Measurements from ENCODE around the gene CSMD2.

Gene CSMD2

DNA sequence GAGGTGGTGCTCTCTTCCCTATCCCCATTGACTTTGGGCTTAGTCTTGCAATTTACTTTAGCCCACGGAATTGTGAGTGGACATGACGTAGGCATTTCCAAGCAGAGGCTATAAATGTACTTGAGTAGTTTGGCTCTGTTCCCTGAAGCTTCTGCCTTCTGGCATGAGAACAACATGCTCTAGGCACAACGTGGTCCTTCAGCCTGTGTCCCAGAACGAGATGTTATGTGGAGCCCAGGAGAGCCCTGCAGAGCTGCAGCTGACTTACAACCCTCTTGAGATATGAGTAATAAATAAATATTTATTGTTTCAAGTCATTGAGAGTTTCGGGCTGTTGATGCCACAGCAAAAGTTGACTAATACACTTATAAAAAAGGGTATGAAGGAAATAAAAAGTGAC, 406.3 kb downstream of the CSMD2 start:
- no peak overlapping the region for H3K4me3 ChIP-seq (ENCODE audit: low read depth, low read length)
- TF ChIP-seq, protein P1, sequence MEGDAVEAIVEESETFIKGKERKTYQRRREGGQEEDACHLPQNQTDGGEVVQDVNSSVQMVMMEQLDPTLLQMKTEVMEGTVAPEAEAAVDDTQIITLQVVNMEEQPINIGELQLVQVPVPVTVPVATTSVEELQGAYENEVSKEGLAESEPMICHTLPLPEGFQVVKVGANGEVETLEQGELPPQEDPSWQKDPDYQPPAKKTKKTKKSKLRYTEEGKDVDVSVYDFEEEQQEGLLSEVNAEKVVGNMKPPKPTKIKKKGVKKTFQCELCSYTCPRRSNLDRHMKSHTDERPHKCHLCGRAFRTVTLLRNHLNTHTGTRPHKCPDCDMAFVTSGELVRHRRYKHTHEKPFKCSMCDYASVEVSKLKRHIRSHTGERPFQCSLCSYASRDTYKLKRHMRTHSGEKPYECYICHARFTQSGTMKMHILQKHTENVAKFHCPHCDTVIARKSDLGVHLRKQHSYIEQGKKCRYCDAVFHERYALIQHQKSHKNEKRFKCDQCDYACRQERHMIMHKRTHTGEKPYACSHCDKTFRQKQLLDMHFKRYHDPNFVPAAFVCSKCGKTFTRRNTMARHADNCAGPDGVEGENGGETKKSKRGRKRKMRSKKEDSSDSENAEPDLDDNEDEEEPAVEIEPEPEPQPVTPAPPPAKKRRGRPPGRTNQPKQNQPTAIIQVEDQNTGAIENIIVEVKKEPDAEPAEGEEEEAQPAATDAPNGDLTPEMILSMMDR (IDR thresholded peaks at IDR 0.05; ENCODE audit: low read depth, low read length), result no peak

DNA sequence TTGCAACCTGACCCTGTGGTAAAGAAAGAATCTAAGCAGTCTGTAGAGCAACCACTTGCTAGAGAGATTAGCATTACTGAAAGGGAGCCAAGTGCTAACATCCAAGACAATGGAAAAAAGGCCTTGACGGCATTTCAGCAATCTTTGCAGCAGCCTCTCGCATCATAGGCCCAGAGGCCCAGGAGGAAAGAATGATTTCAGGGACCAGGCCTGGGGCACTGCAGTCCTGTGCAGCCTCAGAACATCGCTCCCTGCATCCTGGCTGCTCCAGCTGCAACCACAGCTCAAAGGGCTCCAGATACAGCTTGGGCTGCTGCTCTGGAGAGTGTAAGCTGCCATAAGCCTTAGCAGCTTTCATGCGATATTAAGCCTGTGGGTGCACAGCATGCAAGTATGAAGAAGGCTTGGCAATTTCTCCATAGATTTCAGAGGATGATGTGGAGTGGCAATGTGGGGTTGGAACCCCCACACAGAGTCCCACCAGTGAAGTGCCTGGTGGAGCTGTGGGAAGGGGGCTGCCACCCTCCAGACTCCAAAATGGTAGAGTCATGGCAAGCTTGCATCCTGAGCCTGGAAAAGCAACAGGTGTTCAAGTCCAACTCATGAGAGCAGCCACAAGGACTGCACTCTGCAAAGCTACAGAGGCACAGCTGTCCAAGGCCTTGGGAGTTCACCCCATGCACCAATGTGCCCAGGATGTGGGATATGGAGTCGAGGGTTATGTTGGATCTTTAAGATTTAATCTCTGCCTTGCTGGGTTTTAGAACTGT, 411.8 kb downstream of the CSMD2 start:
- TF ChIP-seq, protein P1 (IDR thresholded peaks at IDR 0.05; ENCODE audit: low read depth, low read length), result no peak
- H3K4me3 ChIP-seq (ENCODE audit: low read depth, low read length), result no peak overlapping the region

DNA sequence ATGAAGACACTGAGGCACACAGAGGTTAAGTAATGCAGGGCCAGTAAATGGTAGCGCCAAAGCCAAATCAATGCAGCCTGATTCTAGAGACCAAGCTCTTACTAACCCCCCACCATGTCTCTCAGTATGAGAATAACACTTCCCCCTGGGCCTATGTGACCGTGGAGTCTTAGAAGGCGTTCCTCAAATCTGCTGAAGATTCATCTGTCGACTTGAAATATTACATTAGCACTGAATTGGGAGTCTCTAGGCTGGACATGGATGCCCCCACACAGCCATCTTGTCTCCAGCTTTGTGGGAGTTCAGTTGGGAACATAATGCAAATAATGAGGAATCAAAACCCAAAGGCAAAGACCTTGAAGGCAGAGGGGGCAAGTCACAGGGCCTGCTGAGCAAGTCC, 419.1 kb downstream of the CSMD2 start:
- TF ChIP-seq, protein P1 (IDR thresholded peaks at IDR 0.05; ENCODE audit: low read depth, low read length), result no peak
- H3K4me3 ChIP-seq (ENCODE audit: low read depth, low read length), result no peak overlapping the region

DNA sequence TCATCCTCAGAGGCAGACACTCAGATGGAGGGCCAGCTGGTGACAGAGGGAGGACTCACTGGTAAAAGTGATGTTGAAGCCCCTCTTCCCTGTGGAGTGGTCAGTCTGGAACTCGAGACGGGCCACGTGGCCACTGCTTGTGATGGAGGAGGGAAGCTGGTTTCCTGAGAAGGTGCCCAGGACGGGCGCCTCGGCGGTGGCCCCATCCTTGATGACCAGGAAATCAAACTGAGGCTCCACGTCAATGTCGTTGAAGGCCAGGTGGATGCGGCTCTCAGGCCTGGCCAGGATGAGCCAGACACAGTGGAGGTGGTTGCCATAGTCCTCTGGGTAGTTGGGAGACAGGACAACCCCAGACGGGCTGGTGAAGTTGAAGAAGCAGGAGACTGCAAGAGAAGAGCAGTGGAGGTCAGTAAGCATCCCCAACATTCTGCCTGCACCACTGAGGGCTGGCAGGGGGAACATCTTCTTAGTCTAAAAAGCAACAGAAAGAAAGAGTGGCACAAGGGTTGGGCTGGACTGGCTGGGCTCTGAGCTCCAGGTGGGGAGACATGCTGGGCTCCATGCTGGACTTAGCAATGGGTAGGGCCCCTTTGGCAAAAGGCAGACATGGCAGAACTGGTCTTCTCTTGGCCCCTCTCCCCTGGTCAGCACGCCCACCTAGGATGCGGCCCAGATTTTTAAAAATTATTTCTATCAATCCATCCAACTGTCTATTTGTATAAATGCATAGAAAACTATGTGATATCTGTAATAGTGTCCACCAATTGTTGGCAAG, 421.6 kb downstream of the CSMD2 start:
- TF ChIP-seq, protein P1 (IDR thresholded peaks at IDR 0.05; ENCODE audit: low read depth, low read length), result no peak
- H3K4me3 ChIP-seq (ENCODE audit: low read depth, low read length), result no peak overlapping the region

DNA sequence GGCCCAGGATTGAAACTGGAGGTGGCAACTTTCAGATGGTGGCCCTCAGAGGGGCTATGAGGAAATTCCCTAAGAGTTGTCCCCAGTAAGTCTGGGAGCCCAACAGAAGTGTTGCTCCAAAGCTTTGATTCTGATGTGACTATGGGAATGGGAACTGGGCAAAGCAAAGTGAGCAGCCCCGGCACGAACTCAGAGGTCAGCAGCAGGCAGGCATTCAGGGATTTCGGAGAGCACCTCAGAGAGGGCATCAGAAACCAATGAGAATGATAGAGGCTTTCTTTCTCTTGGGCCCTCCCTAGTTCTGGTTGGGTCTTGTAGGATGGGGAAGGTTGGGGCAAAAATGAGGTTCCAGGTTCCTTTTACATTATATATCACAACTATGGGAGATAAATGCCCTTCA, 422.4 kb downstream of the CSMD2 start:
- no peak overlapping the region for H3K4me3 ChIP-seq (ENCODE audit: low read depth, low read length)
- TF ChIP-seq, protein P1 (IDR thresholded peaks at IDR 0.05; ENCODE audit: low read depth, low read length), result no peak

DNA sequence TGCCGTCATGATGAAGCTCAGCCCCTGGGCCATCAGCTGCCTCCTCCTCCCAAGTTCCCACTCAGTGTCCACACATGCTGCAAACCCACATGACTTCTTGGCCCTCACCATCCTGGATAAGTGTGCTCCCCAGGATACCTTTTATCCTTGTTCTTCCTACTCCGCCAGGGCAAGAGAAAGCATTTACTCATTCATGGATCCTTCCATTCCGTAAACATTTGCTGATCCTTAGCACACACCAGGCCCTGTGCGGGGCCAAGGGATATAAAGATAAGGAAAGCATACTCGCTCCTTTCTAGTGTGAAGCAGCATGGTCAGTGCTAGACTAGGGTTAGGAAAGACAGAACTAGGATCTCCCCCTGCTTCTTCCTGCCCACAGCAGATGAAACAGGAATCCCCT, 423.3 kb downstream of the CSMD2 start:
- TF ChIP-seq, protein P1 (IDR thresholded peaks at IDR 0.05; ENCODE audit: low read depth, low read length), result no peak
- H3K4me3 ChIP-seq (ENCODE audit: low read depth, low read length), result no peak overlapping the region

Data from WI38 (cell line).